Measurements from ENCODE around the gene TNNC2.
"Not testable (repeated sequence)": the region's sequence is repeated elsewhere in the genome, so short reads cannot be mapped to it uniquely, and the experiment has no call there.

TNNC2 gene

DNA sequence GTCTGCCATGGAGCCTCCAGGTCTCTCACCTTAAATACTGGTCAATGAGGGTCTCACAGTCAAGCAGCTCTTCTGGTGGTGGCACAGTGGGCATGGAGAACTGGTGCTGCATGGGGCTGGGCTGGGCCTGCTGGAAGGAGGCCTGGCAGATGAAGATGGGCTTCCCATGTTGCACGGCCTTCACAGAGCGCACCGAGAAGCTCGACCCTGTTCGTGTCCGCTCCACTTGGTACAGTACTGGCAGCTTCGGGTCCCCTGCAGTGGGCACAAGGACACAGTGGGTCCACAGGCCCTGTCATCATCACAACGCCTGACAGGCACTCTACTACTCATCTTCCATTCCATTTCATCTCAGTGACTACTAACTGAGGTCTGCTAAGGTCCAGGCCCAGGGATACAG, 21.3 kb upstream of the TNNC2 start:
- ATAC-seq, result no peak

DNA sequence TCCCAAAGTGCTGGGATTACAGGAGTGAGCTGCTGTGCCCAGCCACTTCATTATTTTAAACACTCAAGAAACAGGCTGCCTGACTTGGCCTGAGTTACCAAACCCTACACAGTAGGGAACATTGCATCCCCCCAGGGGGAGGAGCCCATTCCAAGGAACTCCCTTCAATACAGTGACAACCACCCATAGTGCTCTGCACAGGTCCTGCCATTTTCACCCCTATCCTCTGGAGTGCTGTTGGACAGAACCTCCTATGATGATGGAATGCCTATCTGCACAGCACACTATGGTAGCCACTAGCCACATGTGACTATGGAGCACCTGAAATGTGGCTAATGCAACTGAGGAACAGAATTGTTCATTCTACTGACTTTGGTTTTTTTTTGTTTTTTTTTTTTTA, 18.3 kb upstream of the TNNC2 start:
- ATAC-seq, result no peak

DNA sequence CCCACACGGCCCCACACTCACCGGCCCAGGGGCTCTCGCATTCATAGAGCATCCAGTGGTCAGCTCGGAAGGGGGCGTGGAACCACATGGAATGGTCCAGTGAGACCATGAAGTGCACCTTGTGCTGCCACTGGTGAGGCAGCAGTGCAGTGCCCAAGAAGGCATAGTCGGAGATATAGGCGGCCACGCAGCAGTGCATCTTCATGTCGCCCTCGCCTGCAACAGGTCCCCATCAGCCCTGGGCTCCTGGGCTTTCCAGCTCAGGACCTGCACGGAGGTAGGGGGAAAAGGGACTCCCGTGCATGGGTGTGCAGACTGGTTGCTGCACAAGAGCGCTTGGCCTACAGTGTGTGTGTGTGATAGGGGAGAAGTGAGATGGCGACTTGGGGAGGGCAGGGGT, 16.4 kb upstream of the TNNC2 start:
- no peak for ATAC-seq

DNA sequence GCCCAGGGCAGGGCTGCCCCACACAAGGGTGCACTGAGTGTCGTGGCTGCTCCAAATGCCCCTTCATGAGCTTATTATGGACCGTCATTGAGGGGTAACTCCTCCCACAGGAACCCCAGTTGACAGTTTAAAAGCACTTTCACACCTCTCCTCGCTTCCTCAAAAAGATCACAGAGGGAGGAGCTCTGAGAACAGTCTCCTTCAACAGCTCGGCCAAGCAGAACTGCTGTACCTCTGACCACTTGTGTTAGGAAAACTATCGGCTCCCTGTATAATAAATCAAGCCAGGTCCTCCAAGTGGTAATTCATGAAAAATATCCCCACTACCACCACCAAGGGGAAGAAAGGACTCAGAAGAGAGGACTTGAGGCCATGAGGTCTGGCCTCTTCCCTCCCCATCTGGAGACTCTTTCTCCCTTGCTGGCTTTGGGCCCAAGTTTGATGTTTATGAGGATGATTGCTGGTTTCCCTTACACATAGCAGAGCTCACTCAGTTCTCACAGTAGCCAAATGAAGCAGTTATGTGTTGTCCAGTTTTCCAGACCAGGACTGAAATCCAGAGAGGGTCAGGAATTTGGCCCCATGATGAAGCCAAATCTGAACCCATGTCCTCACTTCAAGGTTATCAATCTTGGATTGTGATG, 15.2 kb upstream of the TNNC2 start:
- no peak for ATAC-seq

DNA sequence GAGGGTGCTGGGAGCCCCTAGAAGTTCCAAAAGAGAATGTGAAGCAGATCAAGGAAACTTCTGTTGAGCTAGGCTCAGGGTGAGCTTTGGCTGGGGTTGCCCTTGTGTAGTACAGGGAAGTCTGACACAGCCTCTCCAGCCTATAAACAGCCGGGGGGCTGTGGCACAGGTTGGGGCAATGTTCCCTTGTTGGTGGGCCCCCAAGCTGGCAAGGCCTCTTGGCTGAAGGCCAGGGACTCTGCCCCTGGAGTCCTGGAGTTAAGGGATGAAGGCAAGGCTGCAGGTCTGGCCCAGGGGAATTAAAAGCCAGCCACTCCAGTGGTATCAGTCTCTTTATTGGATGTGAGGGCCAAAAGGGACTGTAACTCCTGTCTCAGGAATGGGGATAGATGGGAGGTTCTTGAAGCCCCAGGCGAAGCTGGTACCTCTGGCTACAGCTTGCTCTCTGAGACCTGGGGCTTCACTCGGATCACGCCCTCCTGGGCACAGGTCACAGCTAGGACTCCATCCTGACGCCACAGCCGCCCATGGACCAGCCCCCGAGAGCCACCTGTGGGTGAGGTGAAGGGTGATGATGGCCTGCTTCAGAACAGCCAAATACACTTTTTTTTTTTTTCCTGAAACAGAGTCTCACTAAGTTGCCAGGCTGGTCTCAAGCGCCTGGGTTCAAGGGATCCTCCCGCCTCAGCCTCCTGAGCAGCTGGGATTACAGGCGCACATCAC, 14.5 kb upstream of the TNNC2 start:
- ATAC-seq, result no peak

DNA sequence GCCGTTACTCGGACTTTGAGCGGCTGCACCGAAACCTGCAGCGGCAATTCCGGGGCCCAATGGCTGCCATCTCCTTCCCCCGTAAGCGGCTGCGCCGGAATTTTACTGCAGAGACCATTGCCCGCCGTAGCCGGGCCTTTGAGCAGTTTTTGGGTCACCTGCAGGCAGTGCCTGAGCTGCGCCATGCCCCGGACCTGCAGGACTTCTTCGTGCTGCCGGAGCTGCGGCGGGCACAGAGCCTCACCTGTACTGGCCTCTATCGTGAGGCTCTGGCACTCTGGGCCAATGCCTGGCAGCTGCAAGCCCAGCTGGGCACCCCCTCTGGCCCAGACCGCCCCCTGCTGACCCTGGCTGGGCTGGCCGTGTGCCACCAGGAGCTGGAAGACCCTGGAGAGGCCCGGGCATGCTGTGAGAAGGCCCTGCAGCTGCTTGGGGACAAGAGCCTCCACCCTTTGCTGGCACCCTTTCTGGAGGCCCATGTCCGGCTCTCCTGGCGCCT, 13.6 kb upstream of the TNNC2 start:
- no peak for ATAC-seq

DNA sequence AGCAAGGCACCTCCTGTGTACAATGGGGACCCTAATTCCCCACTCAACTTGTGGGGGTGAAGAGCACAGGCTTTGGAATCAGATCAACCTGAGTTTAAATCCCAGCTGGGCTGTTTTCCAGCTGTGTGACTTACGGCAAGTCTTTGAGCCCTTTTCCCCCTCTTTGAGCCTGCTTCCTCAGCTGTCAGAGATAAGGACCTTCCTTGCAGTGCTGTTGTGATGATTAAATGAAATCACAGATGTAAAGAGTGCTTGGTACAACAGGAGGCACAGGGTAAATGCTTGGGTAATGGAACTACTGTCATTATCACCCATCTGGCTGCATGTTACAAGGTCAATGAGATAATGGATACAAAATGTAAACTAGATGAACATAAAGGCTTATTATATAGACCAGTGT, 9.7 kb upstream of the TNNC2 start:
- ATAC-seq, result no peak

DNA sequence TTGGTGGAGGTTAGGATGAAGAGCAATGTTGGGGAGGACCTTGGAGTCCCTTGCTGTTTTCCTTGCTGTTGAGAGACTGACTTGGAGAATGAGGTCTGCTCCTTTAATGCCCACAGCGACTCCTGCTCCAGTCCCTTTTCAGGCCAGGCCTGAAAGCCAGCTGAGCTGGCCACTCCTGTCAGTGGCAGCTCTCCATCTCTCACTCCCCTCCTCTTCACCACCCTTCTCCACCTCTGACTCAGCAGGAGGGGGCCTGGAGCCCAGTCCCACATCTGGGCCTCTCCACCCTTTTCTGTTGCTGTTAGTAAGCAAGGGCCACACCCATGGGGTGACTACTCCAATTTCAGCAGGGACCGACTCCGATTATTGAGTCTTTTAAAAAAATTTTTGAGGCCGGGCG, 8.7 kb upstream of the TNNC2 start:
- no peak for ATAC-seq

DNA sequence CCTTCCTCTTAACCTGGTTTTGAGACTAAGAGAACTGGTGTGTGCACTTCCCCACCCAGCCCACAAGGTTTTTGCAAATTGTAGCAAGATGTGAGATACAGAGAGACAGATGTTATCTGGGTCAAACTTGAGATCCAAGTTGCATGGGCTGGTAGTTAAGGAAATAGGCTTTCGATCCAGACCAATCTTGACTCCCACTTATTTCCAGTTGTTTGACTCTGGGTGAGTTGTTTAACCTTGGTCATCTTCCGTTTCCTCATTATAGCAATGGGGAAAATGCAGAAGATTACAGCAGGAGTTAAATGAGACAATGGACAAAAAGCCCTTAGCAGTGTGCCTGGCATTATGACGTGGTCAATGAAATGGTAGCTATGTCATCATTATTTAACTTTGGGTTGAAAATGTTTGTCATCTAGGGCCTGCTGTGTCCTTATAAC, 8.2 kb upstream of the TNNC2 start:
- no peak for ATAC-seq

DNA sequence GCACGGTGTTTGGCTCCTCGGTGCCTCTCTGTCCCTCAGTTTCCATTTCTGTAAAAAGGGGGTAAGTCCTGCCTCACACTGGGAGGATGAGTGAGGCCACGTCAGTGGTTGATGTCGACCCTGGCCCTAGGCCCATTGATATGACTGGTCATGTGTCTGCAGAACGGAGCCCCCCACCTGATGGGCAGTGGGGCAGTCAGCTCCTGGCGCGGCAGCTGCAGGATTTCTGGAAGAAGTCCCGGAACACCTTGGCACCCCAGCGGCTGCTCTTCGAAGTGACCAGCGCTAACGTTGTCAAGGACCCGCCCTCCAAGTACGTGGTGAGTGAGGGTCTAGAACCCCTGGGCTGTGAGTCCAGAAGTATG, 7.7 kb upstream of the TNNC2 start:
- ATAC-seq, result no peak

DNA sequence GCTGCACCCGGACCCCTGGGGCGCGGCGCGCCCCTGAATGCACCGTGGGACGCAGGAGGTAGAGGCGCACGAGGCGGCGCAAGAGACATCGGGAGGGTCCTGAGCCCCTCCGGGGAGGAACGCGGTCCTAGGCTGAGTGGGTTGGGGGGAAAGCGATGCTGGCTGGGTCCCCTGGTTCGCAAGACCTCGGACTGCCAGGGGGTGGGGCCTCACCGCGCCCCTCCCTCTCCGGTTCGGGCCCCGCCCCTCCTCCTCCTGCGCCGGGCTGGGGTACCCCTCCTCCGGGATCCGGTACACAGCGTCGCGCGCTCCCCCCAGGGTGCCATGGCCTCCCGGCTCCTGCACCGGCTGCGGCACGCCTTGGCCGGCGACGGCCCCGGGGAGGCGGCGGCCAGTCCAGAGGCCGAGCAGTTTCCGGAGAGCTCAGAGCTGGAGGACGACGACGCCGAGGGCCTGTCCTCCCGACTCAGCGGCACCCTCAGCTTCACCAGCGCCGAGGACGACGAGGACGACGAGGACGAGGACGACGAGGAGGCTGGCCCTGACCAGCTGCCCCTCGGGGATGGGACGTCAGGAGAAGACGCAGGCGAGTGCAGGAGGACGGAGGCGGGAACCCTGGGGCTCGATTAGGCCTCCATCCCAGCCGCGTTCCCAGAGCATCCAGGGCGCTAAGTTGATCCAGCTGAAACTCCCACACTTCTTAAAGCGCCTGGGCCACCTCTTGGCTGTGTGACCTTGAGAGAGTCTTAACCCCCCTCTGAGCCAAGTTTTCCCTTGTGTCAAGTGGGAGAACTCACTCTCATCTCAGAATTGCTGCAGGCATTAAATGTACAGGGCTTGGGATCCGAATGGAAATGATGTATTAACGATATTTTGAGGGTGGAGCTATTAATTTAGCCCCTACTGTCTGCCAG, 7.0 kb upstream of the TNNC2 start:
- peak; percentile 67 to 72 for ATAC-seq

DNA sequence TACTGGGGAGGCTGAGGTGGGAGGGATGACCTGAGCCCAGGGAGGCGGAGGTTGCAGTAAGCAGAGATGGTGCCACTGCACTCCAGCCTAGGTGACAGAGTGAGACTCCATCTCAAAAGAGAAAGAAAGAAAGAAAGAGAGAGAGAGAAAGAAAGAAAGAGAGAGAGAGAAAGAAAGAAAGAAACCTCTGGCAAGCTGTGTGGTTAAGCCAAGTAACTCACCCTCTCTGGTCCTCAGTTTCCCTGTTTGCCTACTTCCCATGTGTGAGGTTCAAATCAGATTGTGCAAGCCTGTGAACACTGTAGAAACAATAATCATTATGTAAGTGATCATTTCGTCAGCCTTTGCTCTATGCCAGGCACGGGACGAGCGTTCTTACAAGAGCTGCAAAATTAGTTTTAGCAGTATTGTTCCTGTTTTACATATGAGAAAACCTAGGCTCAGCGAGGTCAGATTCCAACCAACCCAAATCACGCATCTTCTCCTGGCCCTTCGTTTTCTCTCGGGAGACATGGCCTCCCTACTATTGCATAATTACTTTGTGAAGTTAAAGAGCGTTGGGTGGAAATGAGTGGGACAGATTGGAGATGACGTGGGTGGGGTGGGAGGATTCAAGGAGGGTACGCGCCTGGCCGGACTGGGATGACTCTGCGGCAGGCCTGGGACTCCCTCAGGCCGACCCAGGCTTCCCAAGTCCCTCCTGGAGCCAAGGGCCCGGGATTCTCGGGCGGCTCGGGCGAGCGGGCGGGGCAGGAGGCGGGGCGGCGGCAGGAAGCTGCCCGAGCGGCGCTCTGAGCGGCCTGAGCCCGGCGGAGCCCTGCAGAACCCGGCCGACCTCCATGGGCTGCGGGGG, 6.1 kb upstream of the TNNC2 start, which contains the start of gene SNX21:
SNX21 (plus strand) TSS at position 770 of the 853 bp plus-strand sequence. CDS start 121 bp downstream, outside the sequence.
- ATAC-seq, result peak; percentile 53 to 63

DNA sequence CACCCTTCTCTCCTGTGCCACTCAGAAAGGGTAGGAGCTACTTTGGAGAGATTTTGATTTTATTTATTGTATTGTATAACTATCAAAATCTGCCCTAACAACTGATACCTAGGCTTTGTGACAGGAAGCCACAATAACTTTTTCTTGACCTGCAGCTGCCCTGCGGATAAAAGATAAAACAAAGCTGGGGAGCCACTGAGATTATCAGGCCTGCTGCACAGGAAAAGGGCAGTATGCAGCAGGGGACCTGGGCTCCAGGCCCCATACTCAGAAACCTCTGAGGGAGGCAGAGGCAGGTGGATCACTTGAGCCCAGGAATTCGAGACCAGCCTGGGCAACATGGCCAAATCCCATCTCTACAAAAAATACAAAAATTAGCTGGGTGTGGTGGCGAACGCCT, 5.5 kb upstream of the TNNC2 start:
- ATAC-seq, result no peak

DNA sequence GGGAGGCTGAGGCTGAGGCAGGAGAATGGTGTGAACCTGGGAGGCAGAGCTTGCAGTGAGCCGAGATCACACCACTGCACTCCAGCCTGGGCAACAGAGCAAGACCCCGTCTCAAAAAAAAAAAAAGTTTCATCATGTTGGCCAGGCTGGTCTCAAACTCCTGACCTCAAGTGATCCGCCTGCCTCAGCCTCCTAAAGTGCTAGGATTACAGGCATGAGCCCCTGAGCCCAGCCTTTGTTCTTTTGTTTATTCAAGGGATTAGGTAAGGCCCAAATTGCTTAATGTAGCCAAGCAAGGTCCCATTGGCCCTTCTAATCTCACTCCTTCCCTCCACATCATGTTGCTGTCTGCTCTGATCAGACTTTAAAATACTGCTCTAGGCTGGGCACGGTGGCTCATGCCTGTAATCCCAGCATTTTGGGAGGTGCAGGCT, 2.6 kb upstream of the TNNC2 start:
- not testable (repeated sequence) for ATAC-seq

DNA sequence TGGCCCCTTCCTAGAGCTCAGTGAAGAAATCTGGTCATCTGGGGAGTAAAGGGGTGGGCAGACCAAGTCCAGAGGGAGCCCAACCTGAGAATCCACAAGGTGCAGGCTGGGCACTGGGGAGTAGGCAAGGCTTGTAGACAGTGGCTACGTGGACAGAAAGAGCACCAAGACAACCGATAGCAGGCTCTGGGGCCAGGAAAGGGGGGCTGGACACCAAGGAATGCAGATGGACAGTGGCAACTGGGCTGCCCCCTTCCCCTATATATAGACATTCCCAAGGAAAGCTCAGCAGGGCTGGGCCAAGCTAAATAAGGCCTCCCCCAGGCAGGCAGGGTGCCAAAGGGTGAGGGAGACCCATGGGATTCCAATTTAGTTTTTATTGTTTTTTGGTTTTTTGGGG, 1.5 kb upstream of the TNNC2 start:
- ATAC-seq, result no peak

DNA sequence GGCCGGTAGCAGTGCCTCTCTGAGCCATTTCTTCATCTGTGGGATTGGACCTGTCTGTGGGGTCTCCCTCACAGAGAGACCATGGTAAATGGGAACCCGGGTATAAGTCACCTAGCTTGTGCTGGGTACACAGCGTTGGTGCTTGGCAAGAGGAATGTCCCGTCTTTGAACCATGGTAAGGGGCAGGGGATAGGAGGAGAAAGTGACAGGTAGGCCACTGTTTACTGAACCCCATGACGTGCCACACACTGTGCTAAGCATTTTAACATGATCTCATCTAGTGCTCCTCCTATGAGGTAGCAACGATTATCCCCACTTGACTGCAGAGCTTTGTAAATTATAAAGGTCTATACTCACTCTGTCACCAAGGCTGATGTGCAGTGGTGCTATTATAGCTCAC, 600 bp upstream of the TNNC2 start:
- ATAC-seq, result no peak

DNA sequence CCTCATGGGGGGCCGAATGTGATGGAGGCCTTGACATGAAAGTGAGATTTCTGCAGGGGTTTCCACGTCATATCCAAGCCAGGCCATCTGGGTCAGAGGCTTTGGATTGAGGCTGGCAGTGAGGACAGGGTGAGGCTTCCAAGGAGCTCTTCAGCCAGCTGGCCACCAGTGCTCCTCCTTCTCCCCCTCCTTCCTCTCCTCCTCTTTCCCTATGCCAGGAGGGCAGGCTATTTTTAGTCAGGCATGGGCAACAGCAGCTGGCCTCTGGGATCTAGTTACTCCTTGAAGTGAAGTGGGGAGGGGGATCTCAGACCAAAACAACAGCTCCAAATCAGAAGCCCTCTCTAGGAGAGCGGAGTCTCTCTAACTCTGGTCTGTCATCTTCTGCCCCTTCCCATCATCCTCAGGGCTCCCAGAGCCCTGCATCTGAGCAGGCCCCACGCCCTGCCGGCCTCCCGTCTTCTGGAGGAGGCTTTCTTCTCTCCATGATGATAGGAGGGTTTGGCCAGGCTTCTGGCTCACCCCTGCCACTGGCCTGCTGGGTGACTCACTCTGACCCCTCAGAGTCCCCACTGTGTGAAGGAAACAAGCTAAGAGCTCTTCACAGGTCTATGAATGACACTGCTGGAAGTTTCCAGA, 612 bp downstream of the TNNC2 start:
- no peak for ATAC-seq

DNA sequence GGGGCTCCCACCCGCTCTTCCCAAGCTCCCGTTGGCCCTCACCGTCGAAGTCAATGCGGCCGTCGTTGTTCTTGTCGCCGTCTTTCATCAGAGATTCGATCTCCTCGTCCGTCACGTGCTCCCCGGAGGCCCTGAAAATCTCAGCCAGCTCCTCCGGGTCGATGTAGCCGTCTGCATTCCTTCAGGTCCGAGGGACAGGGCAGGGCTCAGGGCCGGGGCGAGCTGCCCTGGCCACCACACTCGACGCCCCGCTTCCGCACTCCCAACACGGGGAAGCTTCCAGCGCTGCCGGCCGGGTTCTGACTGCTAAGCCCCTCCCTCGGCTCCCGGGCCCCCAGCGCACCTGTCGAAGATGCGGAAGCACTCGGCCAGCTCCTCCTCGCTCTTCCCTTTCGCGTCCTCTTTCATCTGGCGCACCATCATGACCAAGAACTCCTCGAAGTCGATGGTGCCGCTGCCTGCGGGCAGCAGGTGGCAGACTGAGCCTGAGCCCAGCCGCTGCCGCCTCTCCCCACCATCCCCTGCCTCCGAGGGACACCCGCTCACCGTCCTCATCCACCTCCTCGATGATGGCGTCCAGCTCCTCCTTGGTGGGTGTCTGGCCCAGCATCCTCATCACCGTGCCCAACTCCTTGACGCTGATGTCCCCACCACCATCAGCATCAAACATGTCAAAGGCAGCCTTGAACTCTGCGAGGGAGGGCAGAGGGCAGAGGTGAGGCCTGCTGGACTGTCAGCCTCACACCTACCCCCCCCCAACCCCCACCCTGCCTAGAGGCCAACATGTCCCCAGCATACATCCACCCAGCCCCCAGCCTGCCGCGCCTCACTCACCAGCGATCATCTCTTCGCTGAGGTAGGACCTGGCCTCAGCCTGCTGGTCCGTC, 2.9 kb downstream of the TNNC2 start:
- peak; percentile 74 to 82 for ATAC-seq

DNA sequence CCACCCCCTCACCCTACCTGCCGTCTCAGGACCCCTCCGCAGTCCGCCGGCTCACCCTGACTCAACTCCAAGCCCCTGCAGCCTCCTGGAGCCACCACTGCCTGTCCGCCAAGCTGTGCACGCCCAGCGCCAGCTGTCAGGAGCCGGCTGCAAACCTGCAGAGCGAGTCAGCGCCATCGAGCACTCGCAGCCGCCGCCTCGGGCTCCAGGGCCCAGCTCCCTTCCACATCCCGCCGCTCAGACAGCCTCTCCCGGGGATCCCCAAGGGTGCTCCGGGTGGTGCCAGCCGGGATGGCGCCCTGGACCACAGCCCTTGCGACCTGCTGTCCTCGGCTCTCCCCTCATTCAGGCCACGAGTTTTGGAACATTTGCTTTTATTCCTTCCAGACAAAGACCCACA, 4.3 kb downstream of the TNNC2 start:
- ATAC-seq, result no peak

DNA sequence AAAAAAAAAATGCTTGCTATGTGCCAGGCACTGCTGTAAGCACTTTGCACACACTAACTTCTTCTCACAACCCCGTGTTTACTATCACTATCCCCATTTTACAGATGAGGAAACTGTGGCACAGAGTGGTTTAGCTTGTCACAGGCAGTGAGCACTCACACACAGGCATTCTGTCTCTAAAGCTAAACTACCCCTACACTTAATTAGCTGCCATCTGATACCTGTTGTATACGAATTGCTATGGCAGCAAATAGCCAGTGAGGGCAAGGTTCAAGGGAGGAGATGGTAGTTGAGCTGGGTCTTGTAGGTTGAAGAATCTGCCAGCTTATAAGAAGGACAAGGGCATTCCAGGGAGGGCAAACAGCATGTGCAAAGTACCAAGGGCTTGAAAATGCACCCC, 5.2 kb downstream of the TNNC2 start:
- no peak for ATAC-seq

DNA sequence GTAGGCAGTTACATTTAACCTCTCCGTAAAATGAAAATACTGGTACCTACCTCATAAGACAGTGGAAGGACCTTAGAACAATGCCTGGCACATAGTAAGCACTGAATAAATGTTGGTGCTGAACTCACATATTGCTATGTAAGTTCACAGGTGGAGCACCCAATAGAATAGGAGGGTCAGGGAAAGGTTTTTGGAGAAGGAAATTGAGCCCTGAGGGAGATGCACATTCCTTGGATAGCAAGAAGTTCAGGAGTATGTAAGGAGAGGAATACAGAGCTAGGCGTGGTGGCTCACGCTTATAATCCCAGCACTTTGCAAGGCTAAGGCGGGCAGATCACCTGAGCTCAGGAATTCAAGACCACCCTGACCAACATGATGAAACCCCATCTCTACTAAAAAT, 7.6 kb downstream of the TNNC2 start:
- no peak for ATAC-seq
